Panc1 (cell line): ENCODE data around the gene ADAT3. TPM values are rescaled to one million over a fixed set of nuclear protein-coding genes. Genes with fewer than 3 reads are reported as not detected.

ENCODE experiments used
- ATAC-seq: fragments of 200-7000 bp; cut with Tn5 transposase; 2 replicates; pipeline ENCODE4 v1.9.1; 2020; ENCODE audit warnings: mild to moderate bottlenecking, moderate library complexity
- BruUV-seq: library from RNA; stranded (reverse); fragments of 400-500 nt; replicated peaks from 2 replicates; lab custom pipeline; 2021; lab: Mats Ljungman, UMichigan
- CTCF ChIA-PET: fragments of 300-600 bp; sonication (Branson Sonifier 250); formaldehyde crosslinking; loops from one replicate; lab custom pipeline; 2022; ENCODE audit warnings: antibody characterized with exemption; lab: Charles Lee
- POLR2A ChIA-PET: fragments of 300-600 bp; sonication (Branson Sonifier 250); formaldehyde crosslinking; loops from one replicate; lab custom pipeline; 2022; ENCODE audit warnings: antibody characterized with exemption; lab: Charles Lee
- DNase-seq: peaks from one replicate; pipeline ENCODE4 v3.0.0-alpha.2; 2010; ENCODE audit warnings: low read depth, low spot score
- H3K27ac ChIP-seq: 2 replicates; pipeline ENCODE4 v1.5.1; 2011; ENCODE audit warnings: mild to moderate bottlenecking, low read length, inconsistent platforms
- H3K27me3 ChIP-seq: fragments of 200-500 bp; sonication (Bioruptor generic); 2 replicates; pipeline ENCODE4 v1.6.0; 2014; ENCODE audit warnings: low read length, inconsistent platforms; ENCODE audit not compliant: control insufficient read depth, insufficient read depth
- H3K36me3 ChIP-seq: fragments of 200-500 bp; sonication (Bioruptor generic); 2 replicates; pipeline ENCODE4 v1.5.1; 2014; ENCODE audit warnings: inconsistent platforms, mild to moderate bottlenecking, low read length, moderate library complexity; ENCODE audit not compliant: control insufficient read depth, insufficient read depth
- H3K4me1 ChIP-seq: 2 replicates; pipeline ENCODE4 v1.5.1; 2011; ENCODE audit warnings: inconsistent platforms, mild to moderate bottlenecking, low read length, moderate library complexity; ENCODE audit not compliant: control insufficient read depth, insufficient read depth
- H3K4me3 ChIP-seq, 2 experiments: 2 replicates each; pipeline ENCODE4 v1.5.1; 2011 to 2012; ENCODE audit warnings: low read depth in 2 of 2, low read length in 2 of 2, mild to moderate bottlenecking in 2 of 2, inconsistent platforms in 1 of 2, moderate library complexity in 1 of 2
- H3K9me3 ChIP-seq: fragments of 200-500 bp; sonication (Bioruptor generic); 2 replicates; pipeline ENCODE4 v1.5.1; 2014; ENCODE audit warnings: low read depth, mild to moderate bottlenecking, inconsistent platforms, low read length, moderate library complexity; ENCODE audit not compliant: control insufficient read depth, insufficient read depth
- POLR2AphosphoS5 ChIP-seq: IDR thresholded peaks from 2 replicates; pipeline ENCODE4 v1.6.1; 2012; ENCODE audit warnings: mild to moderate bottlenecking, low read depth, low read length, moderate library complexity
- SIN3A ChIP-seq: IDR thresholded peaks from 2 replicates; pipeline ENCODE4 v1.6.1; 2012; ENCODE audit warnings: low read depth, mild to moderate bottlenecking, low read length, moderate library complexity, borderline replicate concordance; ENCODE audit not compliant: insufficient read depth
- TCF7L2 ChIP-seq: IDR thresholded peaks from 2 replicates; pipeline ENCODE4 v1.6.1; 2011; ENCODE audit warnings: mild to moderate bottlenecking, low read depth, low read length, inconsistent platforms
- in situ Hi-C: cut with HindIII; loops from 2 replicates; pipeline ENCODE4 v1.10.0; 2016; ENCODE audit warnings: low sequenced_read_pairs, low pct_unique_long_range_greater_than_20kb
- intact Hi-C: fragments of 100-400 bp; cut with micrococcal nuclease; formaldehyde crosslinking; loops from one replicate; pipeline ENCODE4 v1.10.0; 2022; ENCODE audit not compliant: unreplicated experiment
- total RNA-seq: library from RNA; stranded (reverse); gene quantifications from one replicate; pipeline ENCODE4 v1.2.1, GENCODE V29; 2021; ENCODE audit not compliant: unreplicated experiment
- TF ChIP-seq, protein P1 (sequence below), 2 experiments: IDR thresholded peaks; 2 replicates each; pipeline ENCODE4 v1.6.1; 2011 to 2012; ENCODE audit warnings: low read depth in 2 of 2, control low read depth in 1 of 2, low read length in 1 of 2, mild to moderate bottlenecking in 1 of 2, moderate library complexity in 1 of 2; ENCODE audit not compliant: insufficient read depth in 1 of 2
- TF ChIP-seq, protein P2 (sequence below): fragments of 450-650 bp; IDR thresholded peaks from 2 replicates; pipeline ENCODE4 v1.5.1; 2017; ENCODE audit warnings: mild to moderate bottlenecking

Gene ADAT3
- total RNA-seq, 1 experiment from 2014 or later = 8.9 TPM

GRCh38 chr19:1893791-1894190 lies 11.4 kb upstream of the ADAT3 start:
- no TSS peak for BruUV-seq
- no peak for ATAC-seq
- CTCF ChIA-PET = no interaction called here

GRCh38 chr19:1896508-1896907 lies 8.7 kb upstream of the ADAT3 start:
- H3K36me3 ChIP-seq = no peaks in the 10 kb centered on the region
- no TSS peak for BruUV-seq
- TF ChIP-seq, protein P1, sequence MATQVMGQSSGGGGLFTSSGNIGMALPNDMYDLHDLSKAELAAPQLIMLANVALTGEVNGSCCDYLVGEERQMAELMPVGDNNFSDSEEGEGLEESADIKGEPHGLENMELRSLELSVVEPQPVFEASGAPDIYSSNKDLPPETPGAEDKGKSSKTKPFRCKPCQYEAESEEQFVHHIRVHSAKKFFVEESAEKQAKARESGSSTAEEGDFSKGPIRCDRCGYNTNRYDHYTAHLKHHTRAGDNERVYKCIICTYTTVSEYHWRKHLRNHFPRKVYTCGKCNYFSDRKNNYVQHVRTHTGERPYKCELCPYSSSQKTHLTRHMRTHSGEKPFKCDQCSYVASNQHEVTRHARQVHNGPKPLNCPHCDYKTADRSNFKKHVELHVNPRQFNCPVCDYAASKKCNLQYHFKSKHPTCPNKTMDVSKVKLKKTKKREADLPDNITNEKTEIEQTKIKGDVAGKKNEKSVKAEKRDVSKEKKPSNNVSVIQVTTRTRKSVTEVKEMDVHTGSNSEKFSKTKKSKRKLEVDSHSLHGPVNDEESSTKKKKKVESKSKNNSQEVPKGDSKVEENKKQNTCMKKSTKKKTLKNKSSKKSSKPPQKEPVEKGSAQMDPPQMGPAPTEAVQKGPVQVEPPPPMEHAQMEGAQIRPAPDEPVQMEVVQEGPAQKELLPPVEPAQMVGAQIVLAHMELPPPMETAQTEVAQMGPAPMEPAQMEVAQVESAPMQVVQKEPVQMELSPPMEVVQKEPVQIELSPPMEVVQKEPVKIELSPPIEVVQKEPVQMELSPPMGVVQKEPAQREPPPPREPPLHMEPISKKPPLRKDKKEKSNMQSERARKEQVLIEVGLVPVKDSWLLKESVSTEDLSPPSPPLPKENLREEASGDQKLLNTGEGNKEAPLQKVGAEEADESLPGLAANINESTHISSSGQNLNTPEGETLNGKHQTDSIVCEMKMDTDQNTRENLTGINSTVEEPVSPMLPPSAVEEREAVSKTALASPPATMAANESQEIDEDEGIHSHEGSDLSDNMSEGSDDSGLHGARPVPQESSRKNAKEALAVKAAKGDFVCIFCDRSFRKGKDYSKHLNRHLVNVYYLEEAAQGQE (IDR thresholded peaks at IDR 0.05; ENCODE audit: insufficient read depth in 1 of 2, low read depth in 2 of 2, low read length in 1 of 2) = no peak
- TF ChIP-seq POLR2AphosphoS5 = no peak
- intact Hi-C loops (no loop called here), in situ Hi-C loops (no loop called here)
- no peak overlapping the region for H3K4me3 ChIP-seq
- no peaks in the 10 kb centered on the region for H3K27me3 ChIP-seq
- no peaks in the 10 kb centered on the region for H3K9me3 ChIP-seq
- peaks cover 3% of the 10 kb centered on the region; the same call in 1 of the 2 replicates for H3K4me1 ChIP-seq
- ChIA-PET POLR2A (no interaction called here), CTCF (no interaction called here)
- no peak for ATAC-seq
- no peak overlapping the region for H3K27ac ChIP-seq
- no peak for DNase-seq

More at GRCh38 chr19:1893791-1894190, 11.4 kb upstream of the ADAT3 start:
- no peak overlapping the region for H3K4me3 ChIP-seq
- H3K36me3 ChIP-seq = no peaks in the 10 kb centered on the region
- TF ChIP-seq, protein P2, sequence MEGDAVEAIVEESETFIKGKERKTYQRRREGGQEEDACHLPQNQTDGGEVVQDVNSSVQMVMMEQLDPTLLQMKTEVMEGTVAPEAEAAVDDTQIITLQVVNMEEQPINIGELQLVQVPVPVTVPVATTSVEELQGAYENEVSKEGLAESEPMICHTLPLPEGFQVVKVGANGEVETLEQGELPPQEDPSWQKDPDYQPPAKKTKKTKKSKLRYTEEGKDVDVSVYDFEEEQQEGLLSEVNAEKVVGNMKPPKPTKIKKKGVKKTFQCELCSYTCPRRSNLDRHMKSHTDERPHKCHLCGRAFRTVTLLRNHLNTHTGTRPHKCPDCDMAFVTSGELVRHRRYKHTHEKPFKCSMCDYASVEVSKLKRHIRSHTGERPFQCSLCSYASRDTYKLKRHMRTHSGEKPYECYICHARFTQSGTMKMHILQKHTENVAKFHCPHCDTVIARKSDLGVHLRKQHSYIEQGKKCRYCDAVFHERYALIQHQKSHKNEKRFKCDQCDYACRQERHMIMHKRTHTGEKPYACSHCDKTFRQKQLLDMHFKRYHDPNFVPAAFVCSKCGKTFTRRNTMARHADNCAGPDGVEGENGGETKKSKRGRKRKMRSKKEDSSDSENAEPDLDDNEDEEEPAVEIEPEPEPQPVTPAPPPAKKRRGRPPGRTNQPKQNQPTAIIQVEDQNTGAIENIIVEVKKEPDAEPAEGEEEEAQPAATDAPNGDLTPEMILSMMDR = no peak
- no peak for TF ChIP-seq POLR2AphosphoS5
- TF ChIP-seq, protein P1 (IDR thresholded peaks at IDR 0.05; ENCODE audit: insufficient read depth in 1 of 2, low read depth in 2 of 2, low read length in 1 of 2) = no peak
- no peak for TF ChIP-seq TCF7L2
- TF ChIP-seq SIN3A = no peak
- DNase-seq = no peak
- H3K9me3 ChIP-seq = no peaks in the 10 kb centered on the region
- intact Hi-C loops = no loop called here
- H3K27ac ChIP-seq = no peak overlapping the region
- in situ Hi-C loops = no loop called here
- H3K4me1 ChIP-seq = peaks cover 3% of the 10 kb centered on the region; the same call in 1 of the 2 replicates
- POLR2A ChIA-PET = no interaction called here
- H3K27me3 ChIP-seq = no peaks in the 10 kb centered on the region
